ENCODE results near the gene C14orf119. TPM values are rescaled to one million over a fixed set of nuclear protein-coding genes. Genes with fewer than 3 reads are reported as not detected.

Gene C14orf119
- total RNA-seq, 1 experiment from 2014 or later: 39.6 TPM

- no peaks in the 10 kb centered on the region for H3K4me1 ChIP-seq (ENCODE audit: control insufficient read depth, insufficient read depth, low read length)
- H3K4me3 ChIP-seq (ENCODE audit: low read depth in 2 of 2, low read length in 2 of 2): no peak overlapping the region
- ChIA-PET CTCF (interaction anchor here (0.5 kb wide), 2 partner anchors 16 to 75 kb away, joined by 3 read pairs; no protein-coding TSS in a partner anchor), POLR2A (no interaction called here)
- TF ChIP-seq, protein P1, sequence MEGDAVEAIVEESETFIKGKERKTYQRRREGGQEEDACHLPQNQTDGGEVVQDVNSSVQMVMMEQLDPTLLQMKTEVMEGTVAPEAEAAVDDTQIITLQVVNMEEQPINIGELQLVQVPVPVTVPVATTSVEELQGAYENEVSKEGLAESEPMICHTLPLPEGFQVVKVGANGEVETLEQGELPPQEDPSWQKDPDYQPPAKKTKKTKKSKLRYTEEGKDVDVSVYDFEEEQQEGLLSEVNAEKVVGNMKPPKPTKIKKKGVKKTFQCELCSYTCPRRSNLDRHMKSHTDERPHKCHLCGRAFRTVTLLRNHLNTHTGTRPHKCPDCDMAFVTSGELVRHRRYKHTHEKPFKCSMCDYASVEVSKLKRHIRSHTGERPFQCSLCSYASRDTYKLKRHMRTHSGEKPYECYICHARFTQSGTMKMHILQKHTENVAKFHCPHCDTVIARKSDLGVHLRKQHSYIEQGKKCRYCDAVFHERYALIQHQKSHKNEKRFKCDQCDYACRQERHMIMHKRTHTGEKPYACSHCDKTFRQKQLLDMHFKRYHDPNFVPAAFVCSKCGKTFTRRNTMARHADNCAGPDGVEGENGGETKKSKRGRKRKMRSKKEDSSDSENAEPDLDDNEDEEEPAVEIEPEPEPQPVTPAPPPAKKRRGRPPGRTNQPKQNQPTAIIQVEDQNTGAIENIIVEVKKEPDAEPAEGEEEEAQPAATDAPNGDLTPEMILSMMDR (IDR thresholded peaks at IDR 0.05): no peak
- no peak for TF ChIP-seq POLR2AphosphoS5 (IDR thresholded peaks at IDR 0.05; ENCODE audit: low read depth, low read length)
- no peak for TF ChIP-seq TCF7L2 (IDR thresholded peaks at IDR 0.05; ENCODE audit: low read depth, low read length)
- no peak for TF ChIP-seq REST (IDR thresholded peaks at IDR 0.05; ENCODE audit: insufficient read depth in 1 of 2, low read depth in 2 of 2, low read length in 1 of 2)
- H3K27ac ChIP-seq (ENCODE audit: low read length): no peak overlapping the region
- intact Hi-C loops (cut with micrococcal nuclease; ENCODE audit: unreplicated experiment): no loop called here
- no peaks in the 10 kb centered on the region for H3K27me3 ChIP-seq (ENCODE audit: control insufficient read depth, insufficient read depth, low read length)
- H3K9me3 ChIP-seq (ENCODE audit: control insufficient read depth, insufficient read depth, low read depth, low read length): no peaks in the 10 kb centered on the region
- ATAC-seq (no peak), DNase-seq (ENCODE audit: low read depth, low spot score) (no peak)
- no TSS peak for BruUV-seq (replicated peaks)
- in situ Hi-C loops (cut with HindIII; ENCODE audit: low pct_unique_long_range_greater_than_20kb, low sequenced_read_pairs): no loop called here
- no peaks in the 10 kb centered on the region for H3K36me3 ChIP-seq (ENCODE audit: control insufficient read depth, insufficient read depth, low read length)
Measured at GRCh38 chr14:23137813-23138535, 42.7 kb downstream of the C14orf119 start.

- intact Hi-C loops (cut with micrococcal nuclease; ENCODE audit: unreplicated experiment) (no loop called here), in situ Hi-C loops (cut with HindIII; ENCODE audit: low pct_unique_long_range_greater_than_20kb, low sequenced_read_pairs) (no loop called here)
- ChIA-PET CTCF (no interaction called here), POLR2A (no interaction called here)
- no TSS peak for BruUV-seq (replicated peaks)
- no peak overlapping the region for H3K4me3 ChIP-seq (ENCODE audit: low read depth in 2 of 2, low read length in 2 of 2)
- no peaks in the 10 kb centered on the region for H3K9me3 ChIP-seq (ENCODE audit: control insufficient read depth, insufficient read depth, low read depth, low read length)
- DNase-seq (ENCODE audit: low read depth, low spot score): no peak
- TF ChIP-seq, protein P1 (IDR thresholded peaks at IDR 0.05): no peak
- no peaks in the 10 kb centered on the region for H3K4me1 ChIP-seq (ENCODE audit: control insufficient read depth, insufficient read depth, low read length)
- no peaks in the 10 kb centered on the region for H3K36me3 ChIP-seq (ENCODE audit: control insufficient read depth, insufficient read depth, low read length)
- no peak overlapping the region for H3K27ac ChIP-seq (ENCODE audit: low read length)
- ATAC-seq: no peak
- no peaks in the 10 kb centered on the region; the same call in 1 of the 2 replicates for H3K27me3 ChIP-seq (ENCODE audit: control insufficient read depth, insufficient read depth, low read length)
Measured at GRCh38 chr14:23139874-23140273, 44.6 kb downstream of the C14orf119 start.

Data from Panc1 (cell line).